Activated CD4-positive, alpha-beta T cell treated with anti-CD3 and anti-CD28 coated beads for 36 hours (primary cell): ENCODE results near the gene OR52N1. TPM values are rescaled to one million over a fixed set of nuclear protein-coding genes. Genes with fewer than 3 reads are reported as not detected.

ENCODE experiments used
- ATAC-seq: fragments of 200-7000 bp; cut with Tn5 transposase; one replicate; pipeline ENCODE4 v1.10.0; 2021; ENCODE audit warnings: mild to moderate bottlenecking, moderate library complexity
- CTCF ChIA-PET: fragments of 350-600 bp; sonication (Branson Sonifier 250); formaldehyde crosslinking; loops from one replicate; lab custom pipeline; 2021; ENCODE audit warnings: antibody characterized with exemption; lab: Charles Lee
- POLR2A ChIA-PET: fragments of 350-600 bp; sonication (Branson Sonifier 250); formaldehyde crosslinking; loops from one replicate; lab custom pipeline; 2021; ENCODE audit warnings: antibody characterized with exemption, inconsistent platforms; lab: Charles Lee
- DNase-seq: peaks from one replicate; pipeline ENCODE4 v3.0.0-alpha.2; 2020
- H3K27ac Mint-ChIP-seq: one replicate; pipeline ENCODE4 v1.8.0; 2021; ENCODE audit warnings: mixed read lengths
- H3K27me3 Mint-ChIP-seq: one replicate; pipeline ENCODE4 v1.8.0; 2021; ENCODE audit warnings: mixed read lengths
- H3K36me3 Mint-ChIP-seq: one replicate; pipeline ENCODE4 v1.8.0; 2021; ENCODE audit warnings: low read depth, mixed read lengths
- H3K4me1 Mint-ChIP-seq: one replicate; pipeline ENCODE4 v1.8.0; 2021; ENCODE audit warnings: mixed read lengths
- H3K4me3 Mint-ChIP-seq: one replicate; pipeline ENCODE4 v1.8.0; 2021; ENCODE audit warnings: mild to moderate bottlenecking, moderate library complexity, mixed read lengths
- H3K9me3 Mint-ChIP-seq: one replicate; pipeline ENCODE4 v1.8.0; 2021; ENCODE audit warnings: low read depth, mixed read lengths
- intact Hi-C, 2 experiments: fragments of 100-400 bp; cut with DNase I in 1 of 2; cut with micrococcal nuclease in 1 of 2; formaldehyde crosslinking; loops; one replicate each; pipeline versions ENCODE4 v1.14.2 to v1.15.1; 2022 to 2024; cut with DNase I, micrococcal nuclease
- total RNA-seq, 2 experiments: library from RNA; stranded (reverse); gene quantifications; one replicate each; pipeline ENCODE4 v1.2.3, GENCODE V29; 2021

OR52N1 gene
- total RNA-seq = not detected

DNA sequence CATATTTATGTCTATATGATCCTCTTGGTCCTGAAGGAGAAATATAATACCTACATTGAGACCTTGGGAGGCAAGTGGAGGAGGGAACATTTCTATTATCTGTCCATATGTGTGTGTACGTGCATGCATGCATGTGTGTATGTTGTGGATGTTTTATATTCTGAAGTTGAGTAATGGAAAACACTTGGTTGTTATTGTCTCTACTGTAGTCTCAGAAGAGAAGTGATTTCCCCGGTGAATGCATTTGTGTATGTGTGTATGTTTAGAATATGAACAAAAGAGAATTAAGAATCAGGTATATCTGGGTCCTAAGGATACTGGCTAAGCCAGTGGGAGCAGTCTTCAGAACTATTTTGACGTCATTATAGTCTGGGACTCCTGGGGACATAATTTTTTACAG lies at the start of gene OR52N1:
Gene OR52N1, minus strand, starts transcription at position 101 of the 400 bp plus-strand sequence. CDS start 2,449 bp downstream, outside the sequence.
- ATAC-seq (no peak), DNase-seq (no peak)
- Mint-ChIP-seq H3K4me1 (no peaks in the 10 kb centered on the region), H3K4me3 (no peak within 1 kb of the TSS), H3K9me3 (no peaks in the 10 kb centered on the region), H3K36me3 (no peaks in the 10 kb centered on the region), H3K27me3 (peaks cover 7% of the 10 kb centered on the region), H3K27ac (no peak within 1 kb of the TSS)
- ChIA-PET CTCF (no interaction called here), POLR2A (no interaction called here)
- intact Hi-C loops = no loop called here

DNA sequence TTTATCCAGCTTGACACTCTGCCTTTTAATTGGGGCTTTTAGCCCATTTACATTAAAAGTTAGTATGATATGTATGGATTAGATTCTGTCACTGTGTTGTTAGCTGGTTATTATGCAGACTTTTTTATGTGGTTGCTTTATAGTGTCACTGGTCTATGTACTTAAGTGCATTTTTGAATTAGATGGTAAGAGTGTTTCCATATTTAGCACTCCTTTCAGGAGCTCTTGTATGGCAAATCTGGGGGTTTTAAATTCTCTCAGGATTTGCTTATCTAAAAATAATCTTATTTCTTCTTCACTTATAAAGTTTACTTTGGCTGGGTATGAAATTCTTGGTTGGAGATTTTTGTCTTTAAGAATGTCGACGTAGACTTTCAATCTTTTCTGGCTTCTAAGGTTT lies 46.6 kb upstream of the OR52N1 start:
- no peaks in the 10 kb centered on the region for H3K36me3 Mint-ChIP-seq
- ATAC-seq (no peak), DNase-seq (no peak)
- POLR2A ChIA-PET = no interaction called here
- peaks cover 23% of the 10 kb centered on the region for H3K27me3 Mint-ChIP-seq
- no peak overlapping the region for H3K27ac Mint-ChIP-seq
- no peaks in the 10 kb centered on the region for H3K4me1 Mint-ChIP-seq
- no peak overlapping the region for H3K4me3 Mint-ChIP-seq
- intact Hi-C loops = no loop called here
- peaks cover 2% of the 10 kb centered on the region for H3K9me3 Mint-ChIP-seq
- CTCF ChIA-PET = interaction anchor here (0.7 kb wide), 1 partner anchor 423 kb away, joined by 3 read pairs; no protein-coding TSS in a partner anchor

DNA sequence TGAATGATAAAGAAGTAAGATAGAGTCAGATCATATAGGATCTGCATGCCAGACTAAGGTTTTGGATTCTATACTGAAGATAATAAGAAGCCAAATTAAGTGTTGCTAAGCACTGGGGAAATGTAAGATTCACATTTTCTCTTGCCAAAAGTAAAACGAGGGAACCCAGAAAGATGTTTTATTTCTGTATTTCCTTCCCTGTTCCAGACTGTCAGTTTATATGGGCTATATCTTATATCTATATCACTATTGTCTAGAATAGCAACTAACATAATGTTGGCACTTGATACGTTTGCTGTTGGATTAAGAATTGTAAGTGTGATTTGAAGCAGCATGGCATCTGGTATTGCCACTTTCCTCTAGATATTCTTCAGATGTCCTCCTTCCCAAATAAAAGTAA lies 42.4 kb upstream of the OR52N1 start:
- no peak overlapping the region for H3K4me3 Mint-ChIP-seq
- no peak for DNase-seq
- peaks cover 2% of the 10 kb centered on the region for H3K9me3 Mint-ChIP-seq
- H3K4me1 Mint-ChIP-seq = no peaks in the 10 kb centered on the region
- intact Hi-C loops = no loop called here
- ChIA-PET CTCF (no interaction called here), POLR2A (no interaction called here)
- no peaks in the 10 kb centered on the region for H3K36me3 Mint-ChIP-seq
- H3K27me3 Mint-ChIP-seq = peaks cover 6% of the 10 kb centered on the region
- H3K27ac Mint-ChIP-seq = no peak overlapping the region
- no peak for ATAC-seq

DNA sequence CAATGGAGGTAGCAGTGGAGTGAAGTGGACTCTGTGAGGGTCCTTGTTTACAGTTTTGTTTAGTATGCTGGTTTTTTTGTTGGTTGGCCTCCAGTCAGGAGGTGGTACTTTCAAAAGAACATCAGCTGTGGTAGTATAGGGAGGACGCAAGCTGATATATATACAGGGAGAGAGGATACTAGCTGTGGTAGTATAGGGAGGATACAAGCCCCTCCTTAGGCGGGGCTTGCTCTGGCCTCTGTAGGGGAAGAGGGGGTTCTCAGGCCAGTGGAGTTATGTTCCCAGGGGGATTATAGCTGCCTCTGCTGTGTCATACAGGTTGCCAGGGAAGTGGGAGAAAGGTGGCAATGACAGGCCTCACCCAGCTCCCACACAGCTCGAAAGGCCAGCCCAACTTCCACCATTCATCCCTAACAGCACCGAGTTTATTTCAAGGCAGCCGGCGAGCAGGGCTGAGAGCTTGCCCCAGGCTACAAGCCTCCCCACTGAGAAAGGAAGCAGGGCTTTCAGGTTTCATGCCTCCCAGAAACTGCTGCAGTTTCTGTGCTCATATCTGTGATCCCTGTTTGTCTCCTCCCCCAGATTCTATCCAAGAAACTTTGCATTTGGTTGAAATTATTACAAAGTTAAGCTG lies 40.2 kb upstream of the OR52N1 start:
- peaks cover 3% of the 10 kb centered on the region for H3K27me3 Mint-ChIP-seq
- CTCF ChIA-PET = no interaction called here
- DNase-seq (no peak), ATAC-seq (no peak)
- H3K9me3 Mint-ChIP-seq = no peaks in the 10 kb centered on the region
- no peaks in the 10 kb centered on the region for H3K4me1 Mint-ChIP-seq
- H3K36me3 Mint-ChIP-seq = no peaks in the 10 kb centered on the region
- intact Hi-C loops = no loop called here
- no peak overlapping the region for H3K27ac Mint-ChIP-seq
- POLR2A ChIA-PET = no interaction called here
- H3K4me3 Mint-ChIP-seq = no peak overlapping the region

DNA sequence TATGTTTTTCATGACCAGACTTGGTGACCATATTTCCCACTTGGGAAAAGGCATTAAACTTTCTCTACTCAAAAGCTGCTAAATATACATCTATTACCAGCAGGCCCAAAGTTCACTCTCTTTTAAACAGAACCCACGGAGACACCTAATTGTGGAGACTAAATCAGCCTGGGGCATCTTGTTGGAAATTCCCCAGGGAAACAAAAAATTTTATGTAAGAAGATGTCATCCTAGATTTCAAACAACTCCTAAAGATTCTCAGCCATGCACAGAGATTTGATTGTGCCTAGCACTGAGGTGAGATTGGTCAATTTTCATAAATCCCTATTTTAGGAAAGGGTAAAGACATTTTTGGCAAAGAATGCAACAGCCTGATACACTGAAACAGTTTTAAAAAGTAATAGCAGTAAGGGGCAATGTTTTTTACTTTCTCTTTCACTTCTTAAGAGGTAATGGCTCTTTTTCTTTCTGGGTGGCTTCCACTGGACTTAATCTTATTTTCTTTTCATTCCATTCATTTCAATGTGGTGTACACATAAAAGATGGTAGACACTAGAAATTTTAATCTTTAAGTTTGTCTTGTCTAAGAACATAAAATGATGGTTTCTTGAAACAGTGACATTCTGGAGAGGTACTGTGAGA lies 27.3 kb upstream of the OR52N1 start:
- no peaks in the 10 kb centered on the region for H3K9me3 Mint-ChIP-seq

DNA sequence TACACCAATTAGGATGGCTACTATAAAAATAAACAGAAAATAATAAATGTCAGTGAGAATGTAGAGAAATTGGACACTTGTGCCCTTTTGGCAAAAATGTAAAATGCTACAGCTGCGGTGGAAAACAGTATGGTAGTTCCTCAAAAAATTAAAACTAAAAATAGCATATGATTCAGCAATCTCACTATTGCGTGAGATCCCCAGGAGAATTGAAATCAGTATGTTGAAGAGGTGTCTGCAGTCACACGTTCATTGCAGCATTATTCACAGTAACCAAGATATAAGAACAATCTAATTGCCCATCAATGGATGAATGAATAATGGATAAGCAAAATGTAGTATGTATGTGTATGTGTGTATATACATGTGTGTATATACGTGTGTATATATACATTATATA lies 24.5 kb upstream of the OR52N1 start:
- Mint-ChIP-seq H3K4me3 (no peak overlapping the region), H3K36me3 (no peaks in the 10 kb centered on the region), H3K9me3 (no peaks in the 10 kb centered on the region), H3K27ac (no peak overlapping the region), H3K27me3 (peaks cover under 1% of the 10 kb centered on the region), H3K4me1 (peaks cover 9% of the 10 kb centered on the region)
- POLR2A ChIA-PET = no interaction called here
- ATAC-seq = no peak
- no peak for DNase-seq
- CTCF ChIA-PET = no interaction called here
- intact Hi-C loops = no loop called here

More for the DNA sequence above, 27.3 kb upstream of the OR52N1 start:
- peaks cover 9% of the 10 kb centered on the region for H3K4me1 Mint-ChIP-seq
- DNase-seq (no peak), ATAC-seq (no peak)
- CTCF ChIA-PET = no interaction called here
- intact Hi-C loops = no loop called here
- no peaks in the 10 kb centered on the region for H3K27me3 Mint-ChIP-seq
- H3K27ac Mint-ChIP-seq = no peak overlapping the region
- no peaks in the 10 kb centered on the region for H3K36me3 Mint-ChIP-seq
- peak overlapping the region; percentile 30 for H3K4me3 Mint-ChIP-seq
- POLR2A ChIA-PET = no interaction called here

DNA sequence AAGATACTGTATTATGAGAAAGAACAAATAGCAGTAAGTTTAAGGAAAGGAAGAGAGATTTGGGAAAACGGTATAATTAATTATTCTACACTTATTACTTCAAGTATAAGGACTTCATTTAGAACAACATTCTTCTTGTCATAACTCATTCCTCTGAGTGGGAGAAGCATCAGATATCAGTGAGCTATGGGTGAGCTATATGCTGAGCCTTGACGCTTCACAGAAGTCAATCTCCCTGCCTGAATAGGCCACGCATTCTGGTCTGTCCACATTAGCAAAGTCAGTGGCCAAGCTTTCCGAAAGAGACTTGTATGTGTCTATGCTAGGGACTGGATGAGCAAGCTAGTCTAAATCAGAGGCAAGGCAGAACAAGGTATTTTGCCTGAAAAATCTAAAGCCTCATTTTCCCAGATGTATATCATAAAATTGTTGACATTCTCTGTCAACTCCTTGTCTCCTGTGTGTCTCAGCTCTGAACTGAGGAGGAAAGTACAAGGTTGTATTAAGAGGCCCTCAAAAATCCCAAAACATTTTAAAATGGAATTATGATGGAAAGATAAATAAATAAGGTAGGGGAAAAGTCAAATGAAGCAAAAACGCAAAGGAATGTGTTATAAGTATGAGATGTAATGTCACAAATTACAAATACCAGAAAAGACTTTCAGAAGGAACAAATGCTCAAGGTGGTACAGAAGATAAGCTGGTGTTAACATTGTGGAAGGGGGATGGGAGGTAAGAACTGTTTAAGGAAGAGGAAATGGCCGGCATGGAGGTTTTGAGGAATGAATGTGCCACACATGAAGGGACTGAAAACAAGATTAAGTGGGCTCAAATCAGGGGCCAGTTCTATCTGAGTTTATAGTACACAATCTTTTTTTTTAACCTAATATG lies 19.1 kb upstream of the OR52N1 start:
- DNase-seq (no peak), ATAC-seq (no peak)
- H3K4me1 Mint-ChIP-seq = peaks cover 8% of the 10 kb centered on the region
- intact Hi-C loops = loop anchor here (5.0 to 10.0 kb wide), 3 partner anchors 542 to 1175 kb away; partner anchors contain the start of gene OR51D1 (in 2 of the 2)
- H3K4me3 Mint-ChIP-seq = no peak overlapping the region
- H3K27ac Mint-ChIP-seq = no peak overlapping the region
- ChIA-PET POLR2A (no interaction called here), CTCF (interaction anchor here (0.7 to 2.1 kb wide), 11 partner anchors 11 to 339 kb away, joined by 3 to 17 read pairs (median 4); partner anchors contain the start of gene TRIM5)
- no peaks in the 10 kb centered on the region for H3K36me3 Mint-ChIP-seq
- H3K9me3 Mint-ChIP-seq = no peaks in the 10 kb centered on the region
- peaks cover 13% of the 10 kb centered on the region for H3K27me3 Mint-ChIP-seq

DNA sequence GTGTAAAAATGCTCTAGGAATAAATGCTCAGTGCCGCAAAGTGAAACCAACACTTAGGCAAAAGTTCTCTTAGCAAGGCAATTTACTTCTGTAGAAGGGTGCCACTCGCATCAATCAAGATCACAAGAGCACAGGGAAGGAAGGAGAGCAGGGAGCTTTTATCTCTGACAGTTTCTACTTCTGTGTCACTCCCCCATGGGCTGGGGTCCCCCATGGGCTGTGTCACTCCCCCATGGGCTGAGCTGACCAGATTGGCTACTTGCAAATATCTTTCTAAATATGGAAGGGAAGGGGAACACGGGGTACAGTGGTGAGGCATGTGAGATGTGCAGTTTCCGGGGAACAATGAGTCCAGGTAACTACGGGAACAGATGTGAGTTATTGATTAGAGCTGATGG lies 18.1 kb upstream of the OR52N1 start:
- Mint-ChIP-seq H3K4me1 (peaks cover 8% of the 10 kb centered on the region), H3K9me3 (peaks cover 4% of the 10 kb centered on the region), H3K27me3 (peaks cover 15% of the 10 kb centered on the region), H3K4me3 (peak overlapping the region; percentile 79), H3K27ac (peak overlapping the region; percentile 23), H3K36me3 (no peaks in the 10 kb centered on the region)
- peak; percentile 57 for ATAC-seq
- ChIA-PET CTCF (interaction anchor here (0.9 to 2.1 kb wide), 6 partner anchors 10 to 338 kb away, joined by 3 to 17 read pairs (median 5); no protein-coding TSS in a partner anchor), POLR2A (no interaction called here)
- intact Hi-C loops = loop anchor here (5.0 to 10.0 kb wide), 3 partner anchors 543 to 1174 kb away; partner anchors contain the start of gene OR51D1 (in 2 of the 2)
- DNase-seq = peak; percentile 22

DNA sequence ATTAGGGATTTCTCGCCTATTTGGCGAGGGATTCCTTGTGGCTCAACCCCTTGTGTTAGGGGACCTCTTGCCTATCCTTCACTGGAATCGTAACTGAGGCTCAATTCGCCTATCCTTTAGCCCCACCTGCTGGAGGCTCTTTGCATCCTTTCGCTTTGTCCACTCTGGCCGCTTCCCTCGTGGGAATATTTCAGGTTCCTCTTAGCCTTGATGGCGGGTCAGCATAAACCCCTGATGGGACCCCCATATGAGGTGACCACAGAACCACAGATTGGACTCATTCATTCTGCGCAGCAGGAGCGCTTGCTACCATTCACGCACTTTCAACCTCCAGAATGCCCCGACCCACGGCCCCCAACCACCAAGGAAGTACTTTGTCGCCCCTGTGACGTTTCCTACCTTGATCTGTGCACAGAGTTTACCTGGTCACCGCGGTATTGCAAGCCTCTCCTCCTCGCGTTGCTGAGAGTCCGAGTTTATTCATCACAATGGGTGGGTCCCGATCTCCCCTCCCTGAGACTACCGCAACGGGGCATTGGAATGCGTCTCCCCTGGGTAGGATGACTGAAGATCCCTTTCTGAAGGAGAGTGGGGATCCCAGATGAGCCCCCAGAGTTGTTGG lies 17.5 kb upstream of the OR52N1 start, which contains the start of gene OR52N2:
Gene OR52N2, plus strand, starts transcription at position 425 of the 622 bp plus-strand sequence. CDS start 11,412 bp downstream, outside the sequence.
- ATAC-seq (peak; percentile 92), DNase-seq (peak; percentile 82)
- Mint-ChIP-seq H3K27me3 (peaks cover 16% of the 10 kb centered on the region), H3K27ac (peak within 1 kb of the TSS; percentile 23), H3K9me3 (peaks cover 6% of the 10 kb centered on the region), H3K4me1 (peaks cover 8% of the 10 kb centered on the region), H3K36me3 (no peaks in the 10 kb centered on the region), H3K4me3 (peak within 1 kb of the TSS; percentile 79)
- ChIA-PET CTCF (interaction anchor here (1.7 to 2.1 kb wide), 3 partner anchors 208 to 338 kb away, joined by 5 to 17 read pairs (median 6); no protein-coding TSS in a partner anchor), POLR2A (no interaction called here)
- intact Hi-C loops = loop anchor here (1.0 to 10.0 kb wide), 7 partner anchors 124 to 1174 kb away; partner anchors contain the start of gene OR51D1 (in 2 of the 2)

DNA sequence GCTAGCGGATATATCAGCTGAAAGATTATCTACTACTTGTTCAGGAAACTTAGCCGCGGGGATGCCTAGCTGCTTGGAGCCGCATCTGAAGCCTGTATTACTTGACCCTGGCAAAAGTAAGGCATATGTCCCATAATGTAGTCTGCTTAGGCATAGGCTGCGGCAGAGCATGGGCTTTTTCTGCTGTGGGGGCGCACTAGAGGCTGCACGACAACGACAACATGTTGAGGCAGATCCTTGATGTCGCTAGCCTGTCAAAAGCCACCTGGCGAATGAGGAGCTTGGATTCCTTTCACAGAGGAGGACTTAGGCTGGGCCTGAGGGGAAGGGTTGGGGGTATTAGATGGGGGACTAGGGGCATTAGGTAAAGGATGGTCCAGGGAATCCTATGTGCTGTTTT lies 16.5 kb upstream of the OR52N1 start:
- intact Hi-C loops = loop anchor here (5.0 to 10.0 kb wide), 3 partner anchors 545 to 1173 kb away; partner anchors contain the start of gene OR51D1 (in 2 of the 2)
- Mint-ChIP-seq H3K4me3 (no peak overlapping the region), H3K4me1 (peaks cover 8% of the 10 kb centered on the region), H3K27me3 (peaks cover 20% of the 10 kb centered on the region), H3K9me3 (peaks cover 12% of the 10 kb centered on the region), H3K27ac (no peak overlapping the region), H3K36me3 (no peaks in the 10 kb centered on the region)
- DNase-seq (no peak), ATAC-seq (no peak)
- ChIA-PET POLR2A (interaction anchor here (0.6 kb wide), 1 partner anchor 53 kb away, joined by 3 read pairs; the partner anchor contains the start of gene OR52N4), CTCF (interaction anchor here (0.9 to 2.1 kb wide), 3 partner anchors 123 to 331 kb away, joined by 3 to 7 read pairs (median 7); partner anchors contain the start of gene TRIM5)
